ENCODE measurements around the gene UNC93B1.

The UNC93B1 gene

GRCh38 chr11:68019486-68019885, 15.6 kb upstream of the UNC93B1 start:
- no peak for ATAC-seq (ENCODE audit: insufficient read depth, low read depth)
- Histone ChIP-seq H3K4me2 (ENCODE audit: insufficient read depth, low read length) (no peak overlapping the region), H3K27ac (ENCODE audit: low read length) (no peak overlapping the region), H3K36me3 (ENCODE audit: insufficient read depth, low read length) (no peaks in the 10 kb centered on the region), H3K9me3 (ENCODE audit: insufficient read depth, low read length, severe bottlenecking) (no peaks in the 10 kb centered on the region), H3K4me3 (ENCODE audit: low read depth in 1 of 2, low read length in 2 of 2) (no peak overlapping the region), H3K9ac (ENCODE audit: low read depth, low read length) (no peak overlapping the region), H2AFZ (ENCODE audit: low read depth, low read length) (no peak overlapping the region), H3K27me3 (ENCODE audit: insufficient read depth, low read length, poor library complexity) (no peaks in the 10 kb centered on the region), H4K20me1 (ENCODE audit: insufficient read depth, low read length) (no peaks in the 10 kb centered on the region; the same call in 1 of the 2 replicates), H3K4me1 (ENCODE audit: insufficient read depth, low read length) (no peaks in the 10 kb centered on the region), H3K79me2 (ENCODE audit: insufficient read depth, low read length) (no peaks in the 10 kb centered on the region)
- DNase-seq: no peak
- no peak for TF ChIP-seq CTCF (IDR thresholded peaks at IDR 0.05; ENCODE audit: borderline replicate concordance, extremely low read depth, low read length, poor library complexity, severe bottlenecking)
- TF ChIP-seq EZH2 (IDR thresholded peaks at IDR 0.05; ENCODE audit: borderline replicate concordance, low read depth, low read length, severe bottlenecking): no peak

GRCh38 chr11:68018730-68019190, 14.9 kb upstream of the UNC93B1 start:
- Histone ChIP-seq H3K4me3 (ENCODE audit: low read depth in 1 of 2, low read length in 2 of 2) (no peak overlapping the region), H3K9me3 (ENCODE audit: insufficient read depth, low read length, severe bottlenecking) (no peaks in the 10 kb centered on the region), H3K36me3 (ENCODE audit: insufficient read depth, low read length) (no peaks in the 10 kb centered on the region), H4K20me1 (ENCODE audit: insufficient read depth, low read length) (no peaks in the 10 kb centered on the region; the same call in 1 of the 2 replicates), H3K9ac (ENCODE audit: low read depth, low read length) (no peak overlapping the region), H3K27ac (ENCODE audit: low read length) (no peak overlapping the region), H2AFZ (ENCODE audit: low read depth, low read length) (no peak overlapping the region), H3K4me2 (ENCODE audit: insufficient read depth, low read length) (no peak overlapping the region), H3K4me1 (ENCODE audit: insufficient read depth, low read length) (no peaks in the 10 kb centered on the region), H3K79me2 (ENCODE audit: insufficient read depth, low read length) (no peaks in the 10 kb centered on the region), H3K27me3 (ENCODE audit: insufficient read depth, low read length, poor library complexity) (no peaks in the 10 kb centered on the region)
- DNase-seq (no peak), ATAC-seq (ENCODE audit: insufficient read depth, low read depth) (no peak)
- TF ChIP-seq CTCF (IDR thresholded peaks at IDR 0.05; ENCODE audit: borderline replicate concordance, extremely low read depth, low read length, poor library complexity, severe bottlenecking): no peak
- no peak for TF ChIP-seq EZH2 (IDR thresholded peaks at IDR 0.05; ENCODE audit: borderline replicate concordance, low read depth, low read length, severe bottlenecking)

GRCh38 chr11:68017980-68018729, 14.3 kb upstream of the UNC93B1 start:
- Histone ChIP-seq H3K4me3 (ENCODE audit: low read depth in 1 of 2, low read length in 2 of 2) (no peak overlapping the region), H3K9ac (ENCODE audit: low read depth, low read length) (no peak overlapping the region), H3K4me1 (ENCODE audit: insufficient read depth, low read length) (no peaks in the 10 kb centered on the region), H3K27me3 (ENCODE audit: insufficient read depth, low read length, poor library complexity) (no peaks in the 10 kb centered on the region), H3K27ac (ENCODE audit: low read length) (no peak overlapping the region), H2AFZ (ENCODE audit: low read depth, low read length) (no peak overlapping the region), H3K4me2 (ENCODE audit: insufficient read depth, low read length) (no peak overlapping the region), H3K79me2 (ENCODE audit: insufficient read depth, low read length) (no peaks in the 10 kb centered on the region), H3K36me3 (ENCODE audit: insufficient read depth, low read length) (no peaks in the 10 kb centered on the region), H3K9me3 (ENCODE audit: insufficient read depth, low read length, severe bottlenecking) (no peaks in the 10 kb centered on the region), H4K20me1 (ENCODE audit: insufficient read depth, low read length) (no peaks in the 10 kb centered on the region; the same call in 1 of the 2 replicates)
- no peak for DNase-seq
- no peak for TF ChIP-seq EZH2 (IDR thresholded peaks at IDR 0.05; ENCODE audit: borderline replicate concordance, low read depth, low read length, severe bottlenecking)
- ATAC-seq (ENCODE audit: insufficient read depth, low read depth): no peak

Measured in DND-41 (cell line).